Breast epithelium (tissue), 3 donors: Measurements from ENCODE around the gene ZNF106.

Experiments
- POLR2A ChIP-seq: fragments of 450-650 bp; IDR thresholded peaks from one replicate; pipeline ENCODE4 v1.6.1; 2016; ENCODE audit warnings: antibody characterized with exemption, mild to moderate bottlenecking, moderate library complexity
- POLR2AphosphoS5 ChIP-seq, 3 donors: sonication (generic); formaldehyde crosslinking; IDR thresholded peaks; one replicate each; pipeline ENCODE4 v1.6.1; 2017; ENCODE audit warnings: antibody characterized with exemption in 3 of 3
- TF ChIP-seq, protein P1 (sequence below), 3 donors: fragments of 450-650 bp; IDR thresholded peaks; one replicate each; pipeline ENCODE4 v1.5.1; 2016 to 2017; ENCODE audit warnings: antibody characterized with exemption in 3 of 3, mild to moderate bottlenecking in 3 of 3, moderate library complexity in 3 of 3

DNA sequence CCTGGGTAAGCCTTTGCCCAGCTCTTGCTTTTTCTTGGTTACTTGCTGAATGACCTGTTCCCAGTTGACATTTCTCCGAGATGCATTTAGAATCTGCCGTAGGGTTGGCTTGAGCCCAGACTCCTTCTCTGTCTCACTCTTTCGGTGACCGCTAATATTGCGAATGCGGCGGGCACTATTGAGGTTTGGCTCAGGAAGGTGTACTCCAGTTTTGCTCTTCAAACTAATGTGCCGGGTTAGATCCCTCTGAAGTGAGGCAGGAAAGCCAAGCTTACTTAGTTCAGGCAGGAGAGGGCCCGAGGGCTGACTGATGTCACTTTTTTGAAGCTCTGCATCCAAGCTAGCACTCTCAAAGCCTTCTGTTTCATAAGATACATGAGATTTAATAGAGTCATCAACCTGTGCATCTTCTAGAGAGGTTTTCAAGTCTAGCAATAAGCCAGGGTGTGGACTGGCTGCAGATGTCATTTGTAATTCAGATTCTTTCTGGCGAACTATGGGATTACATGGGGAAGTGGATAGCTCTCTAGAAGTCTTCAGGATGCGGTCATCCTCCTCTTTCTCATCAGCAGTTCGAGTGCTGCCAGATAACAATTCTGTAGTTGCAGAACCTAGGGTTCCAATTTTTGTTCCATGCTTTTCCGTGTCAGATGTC is 41.0 kb downstream of the ZNF106 start:
- TF ChIP-seq, protein P1, sequence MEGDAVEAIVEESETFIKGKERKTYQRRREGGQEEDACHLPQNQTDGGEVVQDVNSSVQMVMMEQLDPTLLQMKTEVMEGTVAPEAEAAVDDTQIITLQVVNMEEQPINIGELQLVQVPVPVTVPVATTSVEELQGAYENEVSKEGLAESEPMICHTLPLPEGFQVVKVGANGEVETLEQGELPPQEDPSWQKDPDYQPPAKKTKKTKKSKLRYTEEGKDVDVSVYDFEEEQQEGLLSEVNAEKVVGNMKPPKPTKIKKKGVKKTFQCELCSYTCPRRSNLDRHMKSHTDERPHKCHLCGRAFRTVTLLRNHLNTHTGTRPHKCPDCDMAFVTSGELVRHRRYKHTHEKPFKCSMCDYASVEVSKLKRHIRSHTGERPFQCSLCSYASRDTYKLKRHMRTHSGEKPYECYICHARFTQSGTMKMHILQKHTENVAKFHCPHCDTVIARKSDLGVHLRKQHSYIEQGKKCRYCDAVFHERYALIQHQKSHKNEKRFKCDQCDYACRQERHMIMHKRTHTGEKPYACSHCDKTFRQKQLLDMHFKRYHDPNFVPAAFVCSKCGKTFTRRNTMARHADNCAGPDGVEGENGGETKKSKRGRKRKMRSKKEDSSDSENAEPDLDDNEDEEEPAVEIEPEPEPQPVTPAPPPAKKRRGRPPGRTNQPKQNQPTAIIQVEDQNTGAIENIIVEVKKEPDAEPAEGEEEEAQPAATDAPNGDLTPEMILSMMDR (IDR thresholded peaks at IDR 0.05), result no peak
- TF ChIP-seq POLR2A, result no peak
- no peak for TF ChIP-seq POLR2AphosphoS5 (IDR thresholded peaks at IDR 0.05)
